Activated CD8-positive, alpha-beta memory T cell treated with anti-CD3 and anti-CD28 coated beads, Interleukin-2, amount 50 U/mL, for 4 hours (primary cell): Measurements from ENCODE around the gene MAPK8.

Experiments
- DNase-seq: peaks from one replicate; pipeline ENCODE4 v3.0.0-alpha.2; 2020

Gene MAPK8

GRCh38 chr10:48423884-48424283 lies 117.4 kb downstream of the MAPK8 start:
- DNase-seq = no peak

- DNase-seq = no peak
Measured at GRCh38 chr10:48428896-48429295, 122.4 kb downstream of the MAPK8 start.

- DNase-seq = no peak
Measured at GRCh38 chr10:48429309-48429708, 122.8 kb downstream of the MAPK8 start.

- DNase-seq = no peak
Measured at GRCh38 chr10:48430402-48430993, 124.0 kb downstream of the MAPK8 start.

GRCh38 chr10:48431871-48432270 lies 125.4 kb downstream of the MAPK8 start:
- no peak for DNase-seq

- no peak for DNase-seq
Measured at GRCh38 chr10:48437546-48437945, 131.1 kb downstream of the MAPK8 start.

- no peak for DNase-seq
Measured at GRCh38 chr10:48439031-48439430, 132.6 kb downstream of the MAPK8 start.

- DNase-seq = no peak
Measured at GRCh38 chr10:48439581-48440041, 133.1 kb downstream of the MAPK8 start.

- DNase-seq = no peak
Measured at GRCh38 chr10:48440771-48441170, 134.3 kb downstream of the MAPK8 start.

GRCh38 chr10:48442090-48442808 lies 135.8 kb downstream of the MAPK8 start:
- DNase-seq = no peak

- no peak for DNase-seq
Measured at GRCh38 chr10:48442809-48443177, 136.3 kb downstream of the MAPK8 start.

- DNase-seq = no peak
Measured at GRCh38 chr10:48444266-48444665, 137.8 kb downstream of the MAPK8 start.

- DNase-seq = no peak
Measured at GRCh38 chr10:48444861-48445841, 138.7 kb downstream of the MAPK8 start.

- no peak for DNase-seq
Measured at GRCh38 chr10:48445932-48446331, 139.5 kb downstream of the MAPK8 start.

GRCh38 chr10:48446785-48447184 lies 140.3 kb downstream of the MAPK8 start:
- no peak for DNase-seq

- DNase-seq = no peak
Measured at GRCh38 chr10:48447356-48448215, 141.1 kb downstream of the MAPK8 start.

- no peak for DNase-seq
Measured at GRCh38 chr10:48448796-48449195, 142.3 kb downstream of the MAPK8 start.

GRCh38 chr10:48449501-48450232 lies 143.2 kb downstream of the MAPK8 start:
- no peak for DNase-seq

GRCh38 chr10:48450233-48450740 lies 143.8 kb downstream of the MAPK8 start:
- no peak for DNase-seq

GRCh38 chr10:48450741-48451466 lies 144.4 kb downstream of the MAPK8 start:
- DNase-seq = no peak
